Measurements from ENCODE around the gene FUT7.

- TF ChIP-seq POLR2A (IDR thresholded peaks at IDR 0.05) = no peak
- TF ChIP-seq CTCF (IDR thresholded peaks at IDR 0.05) = no peak
- no peak for TF ChIP-seq POLR2AphosphoS5 (IDR thresholded peaks at IDR 0.05)
These were observed 47.3 kb downstream of the FUT7 start for GRCh38 chr9:136984464-136985026.
